ENCODE results near the gene RNASEL. TPM values are rescaled to one million over a fixed set of nuclear protein-coding genes. Genes with fewer than 3 reads are reported as not detected.
"Not testable (repeated sequence)": the region's sequence is repeated elsewhere in the genome, so short reads cannot be mapped to it uniquely, and the experiment has no call there.

The RNASEL gene
- total RNA-seq, result 3.6 and 4.8 TPM in 2 replicates

DNA sequence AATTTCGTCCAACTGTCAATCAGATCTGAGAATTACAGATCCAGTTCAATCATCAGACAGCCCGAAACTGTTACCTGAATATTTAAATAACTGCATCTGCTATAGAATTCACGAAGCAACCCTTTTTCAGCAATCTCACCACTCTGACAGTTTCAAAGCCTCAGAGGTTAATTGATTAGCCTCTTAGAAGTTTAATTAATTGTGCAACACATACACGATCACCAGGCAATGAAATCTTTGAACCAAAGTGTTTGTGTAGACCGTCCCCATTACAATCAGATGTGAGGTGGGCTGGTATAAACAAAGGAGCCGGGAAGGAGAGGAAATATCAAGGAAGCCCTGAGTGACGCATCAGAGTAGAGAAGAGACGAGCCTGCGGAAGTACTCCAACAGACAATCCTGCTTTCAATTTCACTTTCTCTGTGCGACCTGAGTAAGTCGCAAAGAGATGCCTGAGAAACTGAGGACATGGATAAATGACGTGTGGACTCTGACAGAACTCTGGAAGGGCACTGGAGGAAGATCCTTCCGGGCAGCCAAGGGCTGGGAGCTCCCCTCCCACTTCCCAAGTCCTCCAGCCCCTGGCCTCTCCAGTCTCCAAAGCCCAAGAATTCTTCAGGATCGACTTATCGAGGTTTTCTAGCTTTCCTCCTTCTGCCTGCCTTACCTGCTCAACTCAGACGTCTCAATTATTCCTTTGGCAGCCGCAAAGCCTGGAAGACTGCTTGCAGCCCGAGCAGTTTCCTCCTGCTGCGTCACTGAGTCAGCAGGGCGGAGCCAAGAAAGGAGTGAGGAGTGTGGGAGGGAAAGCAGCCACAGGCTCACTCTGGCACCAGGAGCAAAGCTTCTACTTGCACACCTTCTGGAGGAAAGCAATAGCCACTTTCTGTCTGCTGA lies at the start of gene RNASEL:
Gene RNASEL (minus strand): TSS at position 757 of the 897 bp plus-strand sequence. CDS start 2,450 bp downstream, outside the sequence.
- H3K9me3 Mint-ChIP-seq, result no peaks in the 10 kb centered on the region
- DNase-seq (ENCODE audit: low spot score), result peak; percentile 19
- H3K4me3 Mint-ChIP-seq (ENCODE audit: low read depth), result peak within 1 kb of the TSS; percentile 92
- peaks cover 30% of the 10 kb centered on the region for H3K4me1 Mint-ChIP-seq (ENCODE audit: low read depth)
- peaks cover 11% of the 10 kb centered on the region for H3K36me3 Mint-ChIP-seq (ENCODE audit: low read depth)
- intact Hi-C loops (cut with micrococcal nuclease), result loop anchor here (1.0 kb wide), 1 partner anchor 13 kb away; no protein-coding TSS in a partner anchor
- peaks cover 5% of the 10 kb centered on the region for H3K27me3 Mint-ChIP-seq (ENCODE audit: low read depth)
- H3K27ac Mint-ChIP-seq, result peak within 1 kb of the TSS; percentile 97

GRCh38 chr1:182637769-182638168 lies 48.7 kb upstream of the RNASEL start:
- Mint-ChIP-seq H3K9me3 (no peaks in the 10 kb centered on the region), H3K27ac (no peak overlapping the region), H3K27me3 (ENCODE audit: low read depth) (peaks cover 23% of the 10 kb centered on the region), H3K4me1 (ENCODE audit: low read depth) (no peaks in the 10 kb centered on the region), H3K4me3 (ENCODE audit: low read depth) (no peak overlapping the region), H3K36me3 (ENCODE audit: low read depth) (no peaks in the 10 kb centered on the region)
- intact Hi-C loops (cut with micrococcal nuclease), result no loop called here
- DNase-seq (ENCODE audit: low spot score), result no peak

GRCh38 chr1:182635871-182636270 lies 46.8 kb upstream of the RNASEL start:
- DNase-seq (ENCODE audit: low spot score), result no peak
- H3K36me3 Mint-ChIP-seq (ENCODE audit: low read depth), result no peaks in the 10 kb centered on the region
- intact Hi-C loops (cut with micrococcal nuclease), result no loop called here
- H3K27ac Mint-ChIP-seq, result no peak overlapping the region
- peaks cover 26% of the 10 kb centered on the region for H3K27me3 Mint-ChIP-seq (ENCODE audit: low read depth)
- peaks cover 10% of the 10 kb centered on the region for H3K4me1 Mint-ChIP-seq (ENCODE audit: low read depth)
- no peaks in the 10 kb centered on the region for H3K9me3 Mint-ChIP-seq
- H3K4me3 Mint-ChIP-seq (ENCODE audit: low read depth), result no peak overlapping the region

DNA sequence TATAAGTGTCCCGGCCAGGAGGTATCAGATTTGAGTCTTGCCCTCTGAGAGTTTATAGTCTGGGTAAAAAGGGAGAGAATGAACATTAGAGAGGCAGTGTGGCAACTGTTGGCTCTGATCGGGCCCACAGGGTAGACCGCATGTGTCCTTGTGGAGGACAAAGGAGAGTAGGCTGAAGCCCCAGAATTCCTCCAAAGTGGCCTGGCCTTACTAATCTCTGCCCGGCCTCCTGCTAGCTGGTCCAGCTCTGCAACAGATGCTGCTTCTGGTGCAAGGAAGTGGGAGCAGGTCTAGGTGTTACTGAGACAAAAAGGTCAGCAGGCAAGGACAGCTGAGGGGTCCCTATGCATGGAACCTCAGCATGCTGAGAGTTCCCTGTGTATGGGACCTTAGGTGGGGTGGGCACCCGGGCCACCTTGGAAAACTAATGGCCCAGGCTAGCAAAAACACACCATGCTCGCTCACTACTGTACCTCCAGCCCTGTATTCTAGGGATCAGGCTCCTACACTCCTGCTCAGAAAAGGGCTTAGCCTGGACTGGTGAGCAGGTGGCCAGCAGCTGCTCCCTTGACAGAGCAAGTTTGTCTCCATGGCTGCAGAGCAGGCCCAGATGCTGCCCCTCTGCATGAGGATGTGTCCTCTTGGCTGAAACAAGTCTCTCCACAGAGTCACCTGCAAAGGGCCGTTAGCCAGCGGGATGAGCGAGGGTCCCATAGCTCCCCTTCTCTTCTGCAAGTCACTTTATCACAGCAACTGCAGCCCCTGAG lies 45.4 kb upstream of the RNASEL start:
- H3K27me3 Mint-ChIP-seq (ENCODE audit: low read depth), result peaks cover 26% of the 10 kb centered on the region
- H3K4me3 Mint-ChIP-seq (ENCODE audit: low read depth), result no peak overlapping the region
- H3K36me3 Mint-ChIP-seq (ENCODE audit: low read depth), result no peaks in the 10 kb centered on the region
- no peaks in the 10 kb centered on the region for H3K9me3 Mint-ChIP-seq
- H3K4me1 Mint-ChIP-seq (ENCODE audit: low read depth), result peaks cover 23% of the 10 kb centered on the region
- intact Hi-C loops (cut with micrococcal nuclease), result no loop called here
- no peak overlapping the region for H3K27ac Mint-ChIP-seq
- DNase-seq (ENCODE audit: low spot score), result no peak

GRCh38 chr1:182633657-182634281 lies 44.7 kb upstream of the RNASEL start:
- peaks cover 26% of the 10 kb centered on the region for H3K27me3 Mint-ChIP-seq (ENCODE audit: low read depth)
- peaks cover 30% of the 10 kb centered on the region for H3K4me1 Mint-ChIP-seq (ENCODE audit: low read depth)
- no peaks in the 10 kb centered on the region for H3K36me3 Mint-ChIP-seq (ENCODE audit: low read depth)
- no peak overlapping the region for H3K27ac Mint-ChIP-seq
- H3K9me3 Mint-ChIP-seq, result no peaks in the 10 kb centered on the region
- H3K4me3 Mint-ChIP-seq (ENCODE audit: low read depth), result no peak overlapping the region
- intact Hi-C loops (cut with micrococcal nuclease), result no loop called here
- no peak for DNase-seq (ENCODE audit: low spot score)

DNA sequence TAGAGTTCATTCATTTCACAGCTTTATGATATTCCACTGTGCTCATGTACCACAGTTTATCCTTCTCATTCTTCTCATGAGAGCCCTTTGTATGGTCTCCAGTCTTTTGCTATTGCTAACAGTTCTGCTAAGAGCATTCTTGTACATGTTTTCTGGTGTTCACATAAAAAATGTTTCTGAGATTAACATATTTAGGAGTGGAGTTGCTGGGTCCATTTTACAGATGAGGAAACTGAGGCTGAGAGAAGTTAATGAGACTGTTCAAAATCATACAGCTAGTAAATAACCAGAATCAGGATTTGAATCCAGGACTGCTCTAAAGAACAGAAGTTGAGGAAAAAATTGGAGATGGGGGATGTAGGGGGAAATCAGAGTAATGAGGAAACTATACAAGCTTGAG lies 44.0 kb upstream of the RNASEL start:
- intact Hi-C loops (cut with micrococcal nuclease), result no loop called here
- H3K9me3 Mint-ChIP-seq, result no peaks in the 10 kb centered on the region
- H3K27ac Mint-ChIP-seq, result no peak overlapping the region
- peaks cover 33% of the 10 kb centered on the region for H3K4me1 Mint-ChIP-seq (ENCODE audit: low read depth)
- peaks cover 26% of the 10 kb centered on the region for H3K27me3 Mint-ChIP-seq (ENCODE audit: low read depth)
- H3K4me3 Mint-ChIP-seq (ENCODE audit: low read depth), result no peak overlapping the region
- H3K36me3 Mint-ChIP-seq (ENCODE audit: low read depth), result no peaks in the 10 kb centered on the region
- no peak for DNase-seq (ENCODE audit: low spot score)

GRCh38 chr1:182632441-182632857 lies 43.4 kb upstream of the RNASEL start:
- H3K9me3 Mint-ChIP-seq; H3K36me3 Mint-ChIP-seq (ENCODE audit: low read depth); intact Hi-C loops (cut with micrococcal nuclease); H3K27ac Mint-ChIP-seq; DNase-seq (ENCODE audit: low spot score); H3K4me3 Mint-ChIP-seq (ENCODE audit: low read depth): not testable (repeated sequence)
- Mint-ChIP-seq H3K4me1 (ENCODE audit: low read depth) (peaks cover 34% of the 10 kb centered on the region), H3K27me3 (ENCODE audit: low read depth) (peaks cover 24% of the 10 kb centered on the region)

GRCh38 chr1:182631954-182632353 lies 42.9 kb upstream of the RNASEL start:
- intact Hi-C loops (cut with micrococcal nuclease), result no loop called here
- Mint-ChIP-seq H3K4me1 (ENCODE audit: low read depth) (peaks cover 37% of the 10 kb centered on the region), H3K27ac (no peak overlapping the region), H3K4me3 (ENCODE audit: low read depth) (no peak overlapping the region), H3K27me3 (ENCODE audit: low read depth) (peaks cover 26% of the 10 kb centered on the region), H3K36me3 (ENCODE audit: low read depth) (no peaks in the 10 kb centered on the region), H3K9me3 (no peaks in the 10 kb centered on the region)
- no peak for DNase-seq (ENCODE audit: low spot score)

DNA sequence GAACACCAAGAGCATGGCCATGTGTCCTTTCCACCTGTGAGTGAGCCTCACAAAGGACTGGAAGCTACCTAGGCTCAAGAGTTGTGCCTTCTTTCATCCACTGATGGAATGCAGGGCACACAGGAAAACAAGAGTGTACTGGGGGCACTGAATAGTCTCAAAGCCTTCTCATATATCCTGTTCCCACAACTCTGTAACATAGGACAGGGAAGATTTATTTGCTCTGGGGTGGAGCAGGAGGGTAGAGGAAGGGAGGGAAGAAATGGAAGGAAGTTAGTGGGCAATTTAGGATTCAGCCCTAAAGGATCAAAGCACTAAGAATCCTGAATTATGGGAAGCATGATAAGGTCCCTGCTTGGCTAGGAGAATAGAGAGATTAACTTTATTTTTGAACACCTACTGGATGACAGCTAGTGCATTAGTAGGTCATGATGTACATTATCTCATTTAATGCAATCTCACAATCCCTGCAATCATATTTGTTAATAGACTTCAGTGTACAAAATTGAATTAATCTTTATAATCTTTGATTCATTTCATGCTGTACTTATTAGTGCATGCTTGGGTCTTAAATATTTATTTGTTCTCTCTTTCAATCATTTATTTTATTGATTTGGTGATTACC lies 42.1 kb upstream of the RNASEL start:
- H3K36me3 Mint-ChIP-seq (ENCODE audit: low read depth), result no peaks in the 10 kb centered on the region
- H3K9me3 Mint-ChIP-seq, result no peaks in the 10 kb centered on the region
- H3K27ac Mint-ChIP-seq, result no peak overlapping the region
- intact Hi-C loops (cut with micrococcal nuclease), result no loop called here
- H3K4me3 Mint-ChIP-seq (ENCODE audit: low read depth), result no peak overlapping the region
- H3K4me1 Mint-ChIP-seq (ENCODE audit: low read depth), result peaks cover 45% of the 10 kb centered on the region
- H3K27me3 Mint-ChIP-seq (ENCODE audit: low read depth), result peaks cover 29% of the 10 kb centered on the region
- DNase-seq (ENCODE audit: low spot score), result no peak

DNA sequence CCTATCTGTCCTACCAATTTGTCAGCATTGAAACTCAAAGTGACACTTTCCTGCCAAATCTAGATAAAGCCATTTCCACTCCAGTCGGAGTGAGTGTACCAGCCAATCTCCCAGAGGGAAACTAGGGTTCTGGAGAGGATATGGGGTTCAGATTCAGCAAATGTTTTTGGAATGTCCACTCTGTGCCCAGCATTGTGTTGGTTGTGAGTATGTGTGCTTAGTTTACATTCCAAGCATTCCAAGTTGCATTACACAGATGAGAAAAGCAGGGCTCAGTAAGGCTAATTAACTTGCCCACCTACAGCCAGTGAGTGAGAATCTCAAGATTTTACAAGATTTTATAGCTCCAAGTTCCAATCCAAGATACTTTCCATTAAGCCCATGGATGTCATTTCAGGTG lies 41.5 kb upstream of the RNASEL start:
- no peaks in the 10 kb centered on the region for H3K36me3 Mint-ChIP-seq (ENCODE audit: low read depth)
- H3K27me3 Mint-ChIP-seq (ENCODE audit: low read depth), result peaks cover 23% of the 10 kb centered on the region
- peaks cover 51% of the 10 kb centered on the region for H3K4me1 Mint-ChIP-seq (ENCODE audit: low read depth)
- H3K9me3 Mint-ChIP-seq, result no peaks in the 10 kb centered on the region
- DNase-seq (ENCODE audit: low spot score), result no peak
- peak overlapping the region; percentile 10 for H3K4me3 Mint-ChIP-seq (ENCODE audit: low read depth)
- intact Hi-C loops (cut with micrococcal nuclease), result no loop called here
- H3K27ac Mint-ChIP-seq, result no peak overlapping the region

DNA sequence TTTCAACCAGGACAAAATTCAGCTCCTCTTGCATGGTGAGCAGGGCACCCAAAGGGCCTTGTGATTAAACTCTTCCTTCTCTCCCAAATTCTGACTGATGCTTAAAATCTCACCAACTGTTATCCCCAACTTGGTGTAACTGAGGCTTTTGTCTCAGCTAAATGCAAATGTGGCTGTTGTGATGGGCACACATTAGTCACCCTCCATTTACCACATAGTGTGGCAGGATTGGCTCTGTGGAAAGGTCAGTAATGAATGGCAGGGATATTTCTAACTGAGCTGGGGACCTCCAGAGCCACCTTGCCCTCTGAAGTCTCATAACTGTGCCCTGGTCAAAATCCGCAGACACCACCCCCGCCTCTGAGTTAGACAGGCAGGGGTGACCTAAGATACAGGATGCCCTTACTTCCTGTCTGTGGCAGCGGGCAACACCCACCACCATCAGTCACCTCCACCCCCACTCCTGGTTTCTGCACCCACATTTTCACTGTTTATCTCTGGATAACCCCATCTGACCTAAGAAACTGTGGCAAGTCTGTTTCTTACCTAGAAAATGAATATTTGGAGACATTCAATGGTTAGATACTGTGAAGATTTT lies 40.5 kb upstream of the RNASEL start:
- no peaks in the 10 kb centered on the region for H3K9me3 Mint-ChIP-seq
- H3K27me3 Mint-ChIP-seq (ENCODE audit: low read depth), result peaks cover 21% of the 10 kb centered on the region
- H3K27ac Mint-ChIP-seq, result peak overlapping the region; percentile 56
- peak; percentile 16 for DNase-seq (ENCODE audit: low spot score)
- intact Hi-C loops (cut with micrococcal nuclease), result loop anchor here (1.0 to 10.0 kb wide), 4 partner anchors 13 to 845 kb away; partner anchors contain the start of gene SMG7
- H3K4me3 Mint-ChIP-seq (ENCODE audit: low read depth), result no peak overlapping the region
- no peaks in the 10 kb centered on the region for H3K36me3 Mint-ChIP-seq (ENCODE audit: low read depth)
- H3K4me1 Mint-ChIP-seq (ENCODE audit: low read depth), result peaks cover 61% of the 10 kb centered on the region

GRCh38 chr1:182629080-182629479 lies 40.0 kb upstream of the RNASEL start:
- no peak for DNase-seq (ENCODE audit: low spot score)
- Mint-ChIP-seq H3K27me3 (ENCODE audit: low read depth) (peaks cover 19% of the 10 kb centered on the region), H3K9me3 (no peaks in the 10 kb centered on the region), H3K4me1 (ENCODE audit: low read depth) (peaks cover 64% of the 10 kb centered on the region), H3K27ac (peak overlapping the region; percentile 56), H3K4me3 (ENCODE audit: low read depth) (no peak overlapping the region), H3K36me3 (ENCODE audit: low read depth) (no peaks in the 10 kb centered on the region)
- intact Hi-C loops (cut with micrococcal nuclease), result loop anchor here (1.0 to 10.0 kb wide), 4 partner anchors 13 to 846 kb away; partner anchors contain the start of gene SMG7

All from activated T-helper 2 cell treated with anti-CD3 and anti-CD28 coated beads, Interferon-gamma antibody, Interleukin-2, Interleukin-4, amounts not matched to agents 10 μg/mL and 5 μg/mL and 100 μg/mL, durations not matched to agents 14 hours and 24 hours and 36 hours (primary cell).